NCI-H1092 (cell line): Measurements from ENCODE around the gene ROR1.
"Not testable (repeated sequence)": the region's sequence is repeated elsewhere in the genome, so short reads cannot be mapped to it uniquely, and the experiment has no call there.

Source experiments
- DNase-seq: peaks from one replicate; lab custom pipeline; 2025; lab: John Stamatoyannopoulos, UW

ROR1 gene

DNA sequence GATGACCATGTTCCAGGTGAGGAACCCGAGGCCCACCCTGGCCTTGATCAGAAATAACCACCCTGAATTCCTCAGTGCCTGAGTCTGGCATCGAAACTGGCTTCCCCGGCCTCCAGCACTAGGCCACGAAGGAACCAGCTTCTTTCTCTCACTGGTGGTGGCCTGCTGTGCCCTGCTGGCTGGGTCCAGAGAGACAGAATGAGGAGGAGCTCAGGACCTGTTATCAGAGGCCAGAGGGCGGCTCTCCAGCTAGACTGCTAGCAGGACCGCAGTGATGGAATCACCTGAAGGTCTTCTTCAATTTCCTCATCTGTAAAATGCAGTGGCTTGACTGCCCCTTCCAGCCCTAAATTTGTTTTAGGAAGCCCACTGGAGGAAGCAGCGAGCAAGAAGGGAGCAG, 20.5 kb downstream of the ROR1 start:
- no peak for DNase-seq

DNA sequence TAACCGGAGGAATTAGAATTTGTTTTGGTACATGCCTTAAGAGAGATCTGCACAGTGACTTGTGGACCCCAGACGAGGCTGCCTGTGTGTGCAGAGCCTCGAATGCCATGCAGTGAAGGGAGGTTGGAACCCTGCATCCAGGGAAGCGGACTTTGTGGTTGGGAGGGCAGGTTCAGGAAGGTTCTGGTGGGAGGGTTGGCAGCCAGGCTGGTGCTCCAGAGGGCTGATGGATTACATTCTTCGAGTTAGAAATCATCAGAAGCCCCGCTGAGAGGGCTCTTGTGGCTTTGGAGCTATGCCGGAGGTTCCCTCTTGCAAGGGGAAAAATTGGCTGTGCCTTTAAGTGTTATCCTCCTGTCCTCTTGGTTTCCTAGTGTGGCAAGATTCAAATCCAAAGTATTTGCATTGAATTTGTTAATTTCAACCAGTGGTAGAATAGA, 21.1 kb downstream of the ROR1 start:
- no peak for DNase-seq

DNA sequence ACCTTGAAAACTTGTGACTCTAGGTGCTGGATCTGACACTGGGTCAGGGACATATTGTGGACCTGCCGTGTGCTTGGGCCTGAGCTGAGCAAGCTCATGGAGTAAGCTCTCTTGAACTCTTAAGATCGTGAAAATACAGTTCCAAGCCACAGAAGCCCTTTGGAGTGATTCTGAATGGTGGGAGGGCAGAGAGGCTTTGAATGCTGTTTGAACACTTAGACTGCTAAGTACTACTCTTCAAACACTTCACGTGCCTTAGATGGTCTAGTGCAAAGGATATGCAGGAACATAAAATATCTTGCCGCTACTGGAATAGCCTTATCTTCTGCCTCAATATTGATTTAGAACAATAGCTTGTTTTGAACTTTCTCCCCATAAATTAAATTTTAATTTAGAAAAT, 21.6 kb downstream of the ROR1 start:
- DNase-seq: no peak

DNA sequence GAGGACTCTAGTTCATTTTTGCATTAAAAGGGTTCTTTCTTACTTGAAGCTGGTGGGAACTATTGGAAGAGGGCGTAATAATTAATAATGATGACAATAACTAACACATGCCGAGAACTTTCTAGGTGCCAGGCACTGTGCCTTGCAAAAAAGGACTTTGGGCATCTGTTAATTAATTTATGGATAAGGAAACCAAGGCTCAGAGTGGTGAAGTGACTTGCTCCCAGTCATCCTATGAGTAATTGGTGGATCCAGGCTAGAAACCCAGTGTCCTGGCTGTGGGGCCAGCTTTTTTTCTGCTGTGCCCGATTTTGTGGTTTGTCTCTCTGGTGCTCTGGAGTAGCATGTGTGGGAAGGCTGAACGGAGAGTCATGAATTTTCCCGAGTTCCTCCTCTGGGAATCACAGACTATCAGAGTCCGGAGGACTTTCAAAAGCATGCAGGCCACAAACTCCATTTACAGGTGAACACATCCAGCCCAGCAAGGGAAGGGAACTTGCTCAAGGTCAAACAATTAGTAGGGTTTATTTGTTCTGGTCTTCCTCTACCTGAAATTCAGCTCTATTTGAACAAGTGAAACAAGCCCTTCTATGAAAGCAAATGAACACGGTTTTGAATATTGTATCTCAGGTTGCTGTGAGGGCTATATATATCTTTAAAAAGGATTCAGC, 23.4 kb downstream of the ROR1 start:
- no peak for DNase-seq

DNA sequence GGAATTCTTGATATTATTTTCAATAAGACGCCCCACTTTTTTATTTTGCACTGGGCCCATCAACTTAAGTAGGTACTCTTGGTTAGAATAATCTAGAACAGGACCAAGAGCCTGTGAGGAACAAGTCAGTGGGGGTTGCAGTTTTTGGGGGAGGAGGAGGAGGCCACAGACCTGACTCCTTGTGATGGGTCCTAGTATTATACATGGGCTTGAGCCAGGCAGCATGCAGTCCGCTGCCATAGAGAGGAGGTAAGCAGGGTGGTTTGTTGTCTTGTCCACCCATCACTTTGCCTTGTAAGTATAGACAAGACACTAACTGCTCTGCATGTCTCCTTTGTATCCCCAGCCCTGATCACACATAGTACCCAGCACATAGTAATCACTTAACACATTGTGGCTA, 24.5 kb downstream of the ROR1 start:
- no peak for DNase-seq

DNA sequence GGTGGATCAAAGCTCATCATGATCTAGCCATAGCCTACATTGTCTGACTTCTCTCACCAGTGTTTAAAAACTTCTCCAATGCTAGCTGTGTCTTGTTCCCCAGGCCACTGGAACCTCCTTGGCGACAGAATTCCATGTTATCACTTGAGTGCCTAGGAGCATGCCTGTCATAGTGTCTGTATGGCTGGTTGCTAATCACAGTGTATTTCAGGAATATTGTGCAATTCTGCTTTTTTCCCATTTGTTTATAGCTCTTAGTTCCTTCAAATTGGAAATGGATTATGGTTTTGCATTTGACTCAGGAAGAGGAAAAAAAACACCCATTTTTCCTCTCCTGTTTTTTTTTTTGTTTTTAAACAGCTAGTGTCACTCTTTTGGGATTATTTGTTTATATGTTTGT, 25.5 kb downstream of the ROR1 start:
- no peak for DNase-seq

DNA sequence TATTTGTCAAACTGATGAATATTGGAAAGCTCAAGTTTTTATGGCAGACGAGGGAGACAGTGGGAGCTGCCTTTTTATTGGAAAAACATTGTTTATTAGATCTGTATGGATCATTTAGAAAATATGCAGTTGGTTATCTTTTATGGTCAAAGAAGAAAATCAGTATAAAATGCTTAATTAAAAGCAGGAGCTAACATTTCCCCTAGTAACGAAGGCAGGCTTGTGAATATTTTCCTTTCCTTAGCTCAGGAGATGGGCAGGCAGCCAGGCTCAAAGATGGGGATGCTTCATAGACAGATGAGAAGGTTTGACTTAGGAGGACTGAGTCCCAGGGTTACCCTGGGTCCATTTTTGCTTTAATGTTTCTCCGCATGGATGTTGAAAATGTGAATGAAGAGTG, 26.0 kb downstream of the ROR1 start:
- DNase-seq: no peak

DNA sequence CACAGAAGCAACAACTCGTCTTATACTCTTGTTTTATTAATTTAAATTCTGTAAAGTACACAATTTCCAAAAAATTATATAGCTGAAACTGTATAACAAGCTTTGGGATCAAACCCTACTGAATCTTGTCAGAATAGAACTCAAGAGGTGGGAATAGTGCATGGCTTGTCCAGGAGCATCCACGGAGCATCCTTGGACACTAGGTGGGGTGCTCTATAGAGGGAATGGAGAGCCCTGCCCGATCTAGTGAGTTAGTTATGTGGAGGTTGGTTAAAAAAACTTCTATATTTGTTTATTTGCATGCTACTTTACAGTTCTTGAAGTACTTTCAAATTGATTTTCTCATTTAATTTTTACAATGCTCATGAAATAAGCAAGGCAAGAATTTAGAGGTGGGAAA, 28.3 kb downstream of the ROR1 start:
- DNase-seq: no peak

DNA sequence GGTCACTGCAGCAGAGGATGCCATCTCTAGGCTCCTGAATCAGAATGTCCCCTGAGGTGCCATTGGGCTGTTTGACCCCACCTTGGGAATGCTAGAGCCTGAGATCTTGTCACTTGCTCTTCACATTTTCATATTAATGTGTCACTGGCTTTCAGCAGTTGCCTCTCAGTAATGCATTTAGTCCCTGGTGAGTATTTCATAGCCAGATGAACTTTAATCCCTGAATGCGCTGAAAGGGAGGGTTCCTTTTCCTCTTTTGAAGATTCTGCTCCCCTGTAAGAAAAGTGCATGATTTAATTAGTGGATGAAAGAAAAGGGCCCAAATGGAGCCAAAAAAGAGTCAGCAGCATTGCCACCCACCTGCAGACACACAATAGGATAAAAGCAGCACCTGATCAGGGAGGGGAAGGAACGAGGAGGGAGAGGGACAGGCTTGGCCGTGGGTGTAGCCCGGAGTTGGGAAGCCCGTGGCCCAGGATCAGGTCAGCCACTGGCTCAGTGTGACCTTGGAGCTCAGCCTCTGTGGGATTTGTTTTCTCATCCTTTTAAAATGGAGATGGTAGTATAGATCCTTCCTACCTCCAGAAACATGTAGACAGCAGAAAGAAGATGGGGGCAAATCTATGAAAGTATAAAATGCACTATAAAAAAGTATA, 31.1 kb downstream of the ROR1 start:
- DNase-seq: no peak

DNA sequence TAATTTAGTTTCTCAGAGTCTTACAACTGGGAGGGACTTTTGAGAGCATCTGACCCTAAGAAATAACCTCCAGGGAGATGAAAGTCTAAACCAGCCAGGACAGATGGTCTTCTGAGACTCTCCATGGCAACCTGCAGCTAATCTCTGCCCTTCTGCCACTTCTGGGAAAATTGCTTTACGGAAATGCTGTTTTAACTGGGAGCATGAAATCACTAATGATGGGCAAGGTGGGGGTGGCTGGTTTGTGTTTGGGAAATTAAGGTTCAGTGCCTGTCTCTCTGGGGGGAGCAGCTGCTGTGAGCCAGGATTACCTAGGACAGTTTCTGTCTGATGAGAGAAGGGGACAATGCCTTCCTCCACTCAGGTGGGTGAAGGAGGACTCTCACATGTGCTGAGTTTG, 33.2 kb downstream of the ROR1 start:
- no peak for DNase-seq

DNA sequence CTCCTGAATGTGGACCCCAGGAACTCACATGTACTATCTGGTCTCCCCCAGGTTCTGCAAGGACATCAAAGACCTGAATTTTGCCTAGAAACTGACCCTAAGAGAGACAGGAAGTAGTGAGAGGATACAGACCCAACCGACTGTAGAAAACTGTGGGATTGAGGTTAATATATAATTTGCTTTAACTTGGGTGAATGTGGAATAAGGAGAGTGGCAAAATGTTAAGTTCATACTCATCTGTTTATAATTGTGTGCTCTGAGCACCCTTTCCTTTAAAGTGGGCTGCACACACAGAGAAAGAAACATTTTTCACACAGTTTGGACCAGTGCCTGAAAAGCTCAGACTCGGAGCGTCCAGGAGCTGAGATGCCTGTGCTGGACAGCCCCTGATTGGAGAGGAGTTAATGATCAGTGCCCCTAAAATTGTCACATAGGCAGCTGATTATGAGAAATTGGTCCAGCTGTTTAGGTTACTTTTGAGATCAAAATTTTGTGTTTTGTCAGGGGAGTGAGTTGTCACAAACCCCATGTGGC, 37.2 kb downstream of the ROR1 start:
- DNase-seq: no peak

DNA sequence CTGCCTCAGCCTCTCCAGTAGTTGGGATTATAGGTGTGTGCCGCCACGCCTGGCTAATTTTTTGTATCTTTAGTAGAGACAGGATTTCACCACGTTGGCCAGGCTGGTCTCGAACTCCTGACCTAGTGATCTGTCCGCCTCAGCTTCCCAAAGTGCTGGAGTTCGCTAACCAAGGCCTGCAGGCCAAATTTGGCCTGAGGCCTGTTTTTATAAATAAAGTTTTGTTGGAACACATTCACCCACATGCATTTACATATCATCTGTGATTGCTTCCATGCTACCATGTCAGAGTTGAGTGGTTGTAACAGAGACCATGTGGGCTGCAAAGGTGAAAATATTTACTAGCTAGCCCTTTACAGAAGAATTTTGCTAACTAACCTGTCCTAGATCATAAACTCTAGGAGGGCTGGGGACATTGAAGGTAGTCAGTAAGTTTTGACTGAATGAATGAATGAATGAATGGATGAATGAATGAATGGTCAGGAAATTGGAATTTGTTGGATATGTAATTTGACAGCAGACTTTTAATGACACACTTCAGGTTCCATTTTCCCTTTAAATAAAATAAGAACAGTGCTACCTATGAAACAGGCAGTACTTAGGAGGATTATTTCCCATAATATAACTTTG, 38.4 kb downstream of the ROR1 start:
- DNase-seq: no peak

DNA sequence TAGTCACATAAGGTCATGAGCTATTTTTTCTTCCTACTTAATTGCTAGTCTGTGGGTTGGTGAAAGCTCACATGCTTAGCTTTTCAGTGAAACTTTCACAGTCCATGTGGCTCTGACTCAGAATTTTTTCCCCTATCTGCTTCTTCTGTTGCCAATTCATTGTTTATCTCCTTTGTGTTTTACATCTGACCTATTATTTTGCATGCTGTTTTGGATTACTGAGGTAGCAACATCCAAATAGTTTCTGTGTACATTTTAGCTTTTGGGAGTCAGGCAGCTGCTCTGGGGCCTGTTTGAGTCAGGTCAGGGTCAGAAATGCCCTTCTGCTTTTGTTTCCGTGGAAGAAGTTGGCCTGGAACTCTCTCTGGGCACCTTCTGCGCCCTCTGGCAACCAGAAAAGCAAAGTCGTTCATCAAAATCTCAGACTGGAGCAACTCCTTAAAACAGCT, 40.0 kb downstream of the ROR1 start:
- no peak for DNase-seq

DNA sequence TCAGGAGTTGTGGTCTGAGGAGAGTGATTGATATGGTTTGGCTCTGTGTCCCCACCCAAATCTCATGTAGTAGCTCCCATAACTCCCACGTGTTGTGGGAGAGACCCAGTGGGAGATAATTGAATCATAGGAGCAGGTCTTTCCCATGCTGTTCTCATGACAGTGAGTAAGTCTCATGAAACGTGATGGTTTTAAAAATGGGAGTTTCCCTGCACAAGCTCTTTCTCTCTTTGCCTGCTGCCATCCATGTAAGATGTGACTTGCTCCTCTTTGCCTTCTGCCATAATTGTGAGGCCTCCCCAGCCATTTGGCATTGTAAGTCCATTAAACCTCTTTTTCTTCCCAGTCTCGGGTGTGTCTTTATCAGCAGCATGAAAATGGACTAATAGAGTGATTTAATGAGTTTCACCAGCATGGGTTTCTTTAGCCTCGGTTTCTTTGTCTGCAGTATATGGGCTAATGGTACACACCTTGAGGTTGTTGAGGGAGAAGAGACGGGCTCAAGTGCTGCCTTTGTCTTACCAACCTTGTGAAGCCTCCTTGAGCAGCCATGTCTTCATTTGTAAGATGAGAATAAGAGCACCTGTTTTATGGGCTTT, 42.5 kb downstream of the ROR1 start:
- DNase-seq: not testable (repeated sequence)

DNA sequence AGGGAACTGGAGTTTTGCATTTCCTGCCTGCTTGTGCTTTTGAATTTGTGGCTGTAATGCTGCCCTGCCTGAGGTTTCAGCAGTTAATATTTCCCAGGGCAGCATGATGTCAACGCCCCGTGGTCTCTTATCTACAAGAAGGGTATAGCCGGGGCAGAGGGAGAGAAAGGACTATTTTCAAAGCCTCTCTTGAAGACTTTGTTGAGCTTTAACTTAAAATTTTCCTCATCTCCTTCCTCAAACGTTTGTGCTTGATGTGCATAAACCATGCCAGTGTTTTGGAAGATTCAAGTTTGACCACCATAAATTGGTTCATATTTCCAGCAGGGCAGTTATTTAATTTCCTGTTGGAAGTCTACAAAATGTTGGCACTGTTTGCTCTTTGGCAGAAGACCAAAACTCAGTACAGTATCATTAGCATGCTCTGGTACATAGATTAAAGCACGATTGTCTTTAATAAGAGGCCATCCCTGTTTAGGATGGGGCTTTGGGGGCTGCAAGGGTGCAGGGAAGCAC, 43.4 kb downstream of the ROR1 start:
- peak; percentile 23 for DNase-seq

DNA sequence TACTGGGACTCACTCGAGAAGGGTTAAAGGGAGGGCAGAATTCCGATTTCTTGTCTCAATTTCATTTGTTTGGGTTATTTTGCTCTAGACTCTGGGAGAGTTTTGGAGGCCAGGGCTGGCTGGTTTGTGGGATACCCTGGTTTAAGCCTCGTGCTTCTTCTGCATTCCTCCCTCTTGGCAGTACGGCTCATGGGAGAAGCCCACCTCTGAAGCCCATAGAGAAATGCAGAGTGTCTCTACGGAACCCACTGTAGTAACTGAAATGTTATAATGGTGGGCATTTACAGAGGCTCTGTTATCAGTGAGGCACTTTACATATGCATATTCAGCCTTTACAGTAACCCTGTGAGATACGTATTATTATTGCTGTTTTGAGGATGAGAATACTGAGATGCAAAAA, 43.9 kb downstream of the ROR1 start:
- no peak for DNase-seq

DNA sequence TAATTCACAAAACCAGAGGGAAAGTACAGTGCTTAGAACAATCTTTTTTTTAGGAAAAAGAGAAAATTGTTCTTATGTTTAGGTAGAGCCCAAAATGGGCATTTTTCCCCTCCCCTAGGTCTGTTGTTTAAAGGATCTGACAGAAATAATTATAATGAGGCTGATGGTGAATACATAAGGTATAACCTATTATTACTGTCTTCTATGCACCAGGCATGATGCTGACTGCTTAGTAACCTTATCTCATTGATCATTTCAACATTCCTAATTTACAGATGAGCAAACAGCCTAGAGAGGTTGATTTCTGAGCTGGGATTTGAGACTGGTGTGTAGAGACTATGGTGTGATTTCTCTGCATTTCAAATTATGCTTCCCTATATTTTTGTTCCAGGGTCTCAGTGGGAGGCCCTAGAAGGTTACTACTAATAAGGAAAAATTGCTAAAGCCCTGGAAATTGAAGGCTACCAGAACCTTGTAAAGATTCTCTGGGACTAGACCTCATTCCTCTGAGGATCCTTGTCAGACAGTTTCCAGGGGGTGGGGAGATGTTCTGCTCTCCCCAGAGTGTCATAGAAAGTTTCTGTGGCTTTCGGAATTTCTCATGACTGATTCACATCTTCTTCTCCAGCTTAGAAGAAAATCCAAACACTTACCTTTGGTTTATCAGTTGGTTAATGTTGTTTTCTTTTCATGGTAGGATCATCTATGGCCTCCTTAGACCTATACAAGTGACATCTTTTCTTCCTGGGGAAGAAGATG, 44.9 kb downstream of the ROR1 start:
- DNase-seq: no peak

DNA sequence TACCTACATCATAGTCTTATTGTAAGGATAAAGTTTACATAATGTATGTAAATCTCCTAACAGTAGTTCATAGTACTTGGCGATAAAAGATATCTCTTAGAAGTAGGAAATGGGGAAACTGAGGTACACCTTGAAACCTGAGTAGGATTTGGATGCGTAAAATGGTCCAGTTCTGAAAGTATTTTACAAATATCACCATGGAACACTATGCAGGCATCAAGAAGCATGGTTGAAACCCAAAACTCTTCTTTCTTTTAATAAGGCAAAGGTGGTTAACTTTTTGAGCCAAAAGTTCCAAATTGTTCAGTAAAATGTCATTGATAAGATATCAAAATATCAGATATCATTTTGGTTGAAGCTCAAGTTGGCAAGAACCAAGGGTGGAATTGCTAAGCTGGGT, 46.0 kb downstream of the ROR1 start:
- DNase-seq: no peak

DNA sequence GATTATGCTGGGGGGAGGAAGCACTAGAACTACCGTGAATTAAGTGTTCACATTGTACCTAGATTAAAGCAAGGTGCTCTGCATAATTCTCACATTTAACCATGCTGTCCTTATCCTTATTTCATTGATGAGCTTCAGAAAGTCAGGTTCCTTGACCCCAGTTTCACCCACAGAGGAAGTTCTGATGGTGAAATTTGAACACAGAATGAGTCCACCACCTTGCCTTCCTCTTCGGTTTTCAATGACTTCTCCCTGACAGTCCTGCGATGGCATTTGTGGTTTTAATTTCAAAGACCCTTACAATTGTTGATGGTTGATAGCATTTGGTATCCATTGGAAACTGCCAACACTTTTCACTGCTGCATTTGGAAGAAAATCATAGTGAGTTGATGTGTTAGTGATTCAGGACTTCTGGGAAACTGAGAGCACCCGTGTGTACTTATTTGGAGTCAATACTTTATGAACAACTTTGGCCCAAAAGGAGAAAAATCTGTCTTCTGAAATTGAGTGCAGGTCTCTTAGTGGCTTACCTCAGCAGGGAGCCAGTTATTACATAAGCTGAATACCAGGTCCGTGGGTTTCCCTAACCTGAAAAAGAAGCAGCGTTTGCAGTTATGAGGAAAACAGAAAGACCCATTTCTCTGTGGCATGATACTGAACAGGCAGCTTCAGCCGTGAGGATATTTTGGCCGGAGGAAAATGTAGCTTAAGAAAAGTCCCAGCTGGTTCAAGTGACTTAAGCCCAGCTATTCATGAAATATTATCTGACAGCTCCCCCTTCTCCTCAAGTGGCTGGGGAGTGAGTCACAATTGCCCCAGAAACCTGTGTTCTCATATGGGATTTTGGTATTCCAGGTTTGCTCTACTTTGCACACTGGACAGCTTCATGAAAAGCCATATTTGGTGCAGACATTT, 47.5 kb downstream of the ROR1 start:
- no peak for DNase-seq

DNA sequence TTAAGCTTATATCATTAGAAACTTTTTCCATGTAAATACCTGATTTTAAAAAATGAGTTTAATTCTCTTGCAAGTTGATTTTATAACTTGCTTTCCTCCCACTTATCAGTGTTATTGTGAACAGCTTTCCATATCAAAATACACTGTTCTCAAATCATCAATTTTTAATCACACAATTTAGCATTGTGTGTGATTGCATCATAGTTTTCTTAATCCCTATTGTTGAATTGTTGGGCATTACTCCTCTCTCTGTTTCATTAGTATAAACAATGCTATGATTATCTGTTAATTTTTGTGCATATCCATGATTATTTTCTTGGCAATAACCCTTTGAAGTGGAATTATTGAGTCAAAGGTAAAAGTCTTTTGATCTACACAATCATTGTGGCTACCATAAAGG, 48.7 kb downstream of the ROR1 start:
- no peak for DNase-seq

DNA sequence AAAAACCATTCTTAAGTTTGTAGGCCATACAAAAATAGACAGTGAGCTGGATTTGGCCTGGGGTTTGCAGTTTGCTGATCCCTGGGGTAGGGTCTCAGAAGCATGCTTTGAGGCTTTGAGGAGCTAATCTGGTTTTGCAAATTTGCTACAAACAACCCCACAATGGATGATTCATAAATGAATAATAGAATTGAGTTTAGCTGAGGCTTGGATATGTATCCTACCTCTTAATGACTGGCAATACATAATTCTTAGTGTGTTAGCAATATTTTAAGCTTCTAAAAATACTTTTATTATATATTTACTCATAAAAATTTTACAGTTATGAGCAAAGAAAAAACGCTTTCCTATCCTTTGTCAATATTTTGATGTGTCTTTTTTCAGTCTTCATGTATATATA, 50.6 kb downstream of the ROR1 start:
- no peak for DNase-seq
